ENCODE results near the gene VPS51.

- TF ChIP-seq CTCF (conservative IDR thresholded peaks at IDR 0.05; ENCODE audit: low read depth, low read length) = no peak
- no peak for TF ChIP-seq SMC3 (IDR thresholded peaks at IDR 0.05; ENCODE audit: low read depth, low read length)
- no peak for TF ChIP-seq FOS (IDR thresholded peaks at IDR 0.05; ENCODE audit: low read depth, low read length)
- TF ChIP-seq USF2 (IDR thresholded peaks at IDR 0.05; ENCODE audit: low read depth, low read length) = no peak
- TF ChIP-seq POLR2A (IDR thresholded peaks at IDR 0.05; ENCODE audit: low read depth, low read length) = no peak
- no peak for TF ChIP-seq MXI1 (IDR thresholded peaks at IDR 0.05; ENCODE audit: borderline replicate concordance, low read depth, low read length)
- TF ChIP-seq RAD21 (IDR thresholded peaks at IDR 0.05; ENCODE audit: low read length) = no peak
- no peak for TF ChIP-seq MAZ (IDR thresholded peaks at IDR 0.05; ENCODE audit: borderline replicate concordance, low read depth, low read length)
- TF ChIP-seq BHLHE40 (IDR thresholded peaks at IDR 0.05; ENCODE audit: low read depth, low read length) = no peak
- no peak for TF ChIP-seq CHD1 (IDR thresholded peaks at IDR 0.05; ENCODE audit: low read depth, low read length)
- no peak for TF ChIP-seq RCOR1 (IDR thresholded peaks at IDR 0.05; ENCODE audit: insufficient replicate concordance, low read length)
- TF ChIP-seq RFX5 (IDR thresholded peaks at IDR 0.05; ENCODE audit: low read depth, low read length) = no peak
- no peak for TF ChIP-seq MAFK (IDR thresholded peaks at IDR 0.05; ENCODE audit: low read depth, low read length)
- no peak for TF ChIP-seq CEBPB (IDR thresholded peaks at IDR 0.05; ENCODE audit: low read depth, low read length)
Observed at GRCh38 chr11:65095427-65095826, 587 bp upstream of the VPS51 start.

Measured in IMR-90 (cell line).